ENCODE data around the gene UBTD1. TPM values are rescaled to one million over a fixed set of nuclear protein-coding genes. Genes with fewer than 3 reads are reported as not detected.

Gene UBTD1
- total and polyA plus RNA-seq, 7 donors = 16.0 to 59.2 (median 39.2) TPM

DNA sequence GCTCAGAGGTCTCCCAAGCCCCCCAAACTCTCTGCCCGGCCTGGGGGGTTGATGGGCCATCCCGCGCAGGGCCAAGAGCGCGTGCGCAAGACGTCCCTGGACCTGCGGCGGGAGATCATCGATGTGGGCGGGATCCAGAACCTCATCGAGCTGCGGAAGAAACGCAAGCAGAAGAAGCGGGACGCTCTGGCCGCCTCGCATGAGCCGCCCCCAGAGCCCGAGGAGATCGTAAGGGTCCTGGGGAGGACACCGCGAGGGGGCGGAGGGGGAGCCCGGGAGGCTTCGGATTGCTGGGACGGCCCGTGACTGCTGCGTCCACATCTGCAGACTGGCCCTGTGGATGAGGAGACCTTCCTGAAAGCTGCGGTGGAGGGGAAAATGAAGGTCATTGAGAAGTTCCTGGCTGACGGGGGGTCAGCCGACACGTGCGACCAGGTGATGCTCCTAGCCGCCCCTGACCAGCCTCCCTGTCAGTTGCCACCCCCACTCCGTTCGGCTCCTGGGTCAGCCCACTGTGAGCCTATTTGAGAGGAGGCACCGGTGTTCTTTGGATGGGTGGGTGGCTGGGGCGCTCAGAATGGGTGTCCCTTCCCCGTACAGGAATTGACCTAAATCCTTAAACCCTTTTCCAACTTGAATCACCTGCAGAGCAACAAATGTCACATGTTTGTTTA is 79.6 kb downstream of the UBTD1 start:
- peak in 1 of 2 donors; percentile 50 for DNase-seq
- no peaks in the 10 kb centered on the region for H3K9me3 ChIP-seq
- TF ChIP-seq, protein P1, sequence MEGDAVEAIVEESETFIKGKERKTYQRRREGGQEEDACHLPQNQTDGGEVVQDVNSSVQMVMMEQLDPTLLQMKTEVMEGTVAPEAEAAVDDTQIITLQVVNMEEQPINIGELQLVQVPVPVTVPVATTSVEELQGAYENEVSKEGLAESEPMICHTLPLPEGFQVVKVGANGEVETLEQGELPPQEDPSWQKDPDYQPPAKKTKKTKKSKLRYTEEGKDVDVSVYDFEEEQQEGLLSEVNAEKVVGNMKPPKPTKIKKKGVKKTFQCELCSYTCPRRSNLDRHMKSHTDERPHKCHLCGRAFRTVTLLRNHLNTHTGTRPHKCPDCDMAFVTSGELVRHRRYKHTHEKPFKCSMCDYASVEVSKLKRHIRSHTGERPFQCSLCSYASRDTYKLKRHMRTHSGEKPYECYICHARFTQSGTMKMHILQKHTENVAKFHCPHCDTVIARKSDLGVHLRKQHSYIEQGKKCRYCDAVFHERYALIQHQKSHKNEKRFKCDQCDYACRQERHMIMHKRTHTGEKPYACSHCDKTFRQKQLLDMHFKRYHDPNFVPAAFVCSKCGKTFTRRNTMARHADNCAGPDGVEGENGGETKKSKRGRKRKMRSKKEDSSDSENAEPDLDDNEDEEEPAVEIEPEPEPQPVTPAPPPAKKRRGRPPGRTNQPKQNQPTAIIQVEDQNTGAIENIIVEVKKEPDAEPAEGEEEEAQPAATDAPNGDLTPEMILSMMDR (IDR thresholded peaks at IDR 0.05) = no peak
- ATAC-seq = no peak
- no peak overlapping the region for H3K4me3 ChIP-seq
- intact Hi-C loops (cut with DNase I) = no loop called here
- no peaks in the 10 kb centered on the region for H3K27me3 ChIP-seq (ENCODE audit: insufficient read depth in 3 of 3, low read length in 2 of 3)
- WGBS, 3 donors = 77 to 82% (median 81%) methylated on average over 40 of the region's 40 CpGs
- H3K36me3 ChIP-seq (ENCODE audit: insufficient read depth in 1 of 2, low read depth in 1 of 2) = peaks cover 0 to 61% of the 10 kb centered on the region in 2 donors
- no peak overlapping the region for H3K27ac ChIP-seq
- peaks cover 21% of the 10 kb centered on the region for H3K4me1 ChIP-seq

DNA sequence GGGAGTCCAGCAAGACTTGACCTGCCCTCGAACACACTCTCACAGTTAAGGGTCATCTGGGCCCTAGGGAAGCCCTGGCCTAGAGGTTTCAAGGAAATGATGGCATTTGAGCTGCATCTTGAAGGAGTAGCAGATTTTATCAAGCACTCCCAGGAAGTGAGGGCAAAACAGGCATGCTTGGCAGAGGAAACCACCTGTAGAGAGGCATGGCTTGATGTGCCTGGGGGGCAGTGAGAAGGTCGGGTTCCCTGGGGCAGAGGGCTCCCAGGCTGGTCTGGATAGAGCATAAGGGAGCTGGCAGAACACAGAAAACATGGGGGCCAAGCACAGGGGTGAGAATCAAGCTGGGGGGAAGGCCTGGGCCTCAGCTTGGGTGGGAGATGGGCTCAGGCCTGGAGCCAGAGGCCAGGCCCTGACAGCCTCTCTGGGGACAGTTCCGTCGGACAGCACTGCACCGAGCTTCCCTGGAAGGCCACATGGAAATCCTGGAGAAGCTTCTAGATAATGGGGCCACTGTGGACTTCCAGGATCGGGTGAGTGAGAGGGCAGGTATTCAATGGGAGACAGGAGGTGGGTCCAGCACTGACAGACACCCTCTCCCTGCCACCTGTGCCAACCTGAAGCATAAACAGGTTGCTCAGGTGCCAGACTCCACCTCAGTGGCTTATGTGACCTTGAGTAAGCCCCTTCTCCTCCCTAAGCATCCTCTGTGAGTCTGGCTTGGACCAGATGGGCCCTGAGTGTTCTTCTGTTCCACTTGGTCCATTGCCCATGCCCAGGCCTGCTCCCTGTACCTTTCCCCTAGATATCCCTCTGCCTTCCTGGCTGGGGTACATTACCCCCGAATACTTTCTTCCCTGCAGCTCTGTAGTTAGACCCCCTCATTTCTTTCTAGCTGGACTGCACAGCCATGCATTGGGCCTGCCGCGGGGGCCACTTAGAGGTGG is 82.0 kb downstream of the UBTD1 start:
- WGBS, 3 donors = 80 to 84% (median 81%) methylated on average over 9 of the region's 9 CpGs
- no peak for ATAC-seq
- DNase-seq = peak in 1 of 2 donors; percentile 49
- TF ChIP-seq, protein P1 (IDR thresholded peaks at IDR 0.05) = no peak
- peak overlapping the region; percentile 55 for H3K27ac ChIP-seq
- intact Hi-C loops (cut with DNase I) = no loop called here
- H3K27me3 ChIP-seq (ENCODE audit: insufficient read depth in 3 of 3, low read length in 2 of 3) = no peaks in the 10 kb centered on the region
- peaks cover 0 to 61% of the 10 kb centered on the region in 2 donors for H3K36me3 ChIP-seq (ENCODE audit: insufficient read depth in 1 of 2, low read depth in 1 of 2)
- H3K9me3 ChIP-seq = no peaks in the 10 kb centered on the region
- H3K4me1 ChIP-seq = peaks cover 33% of the 10 kb centered on the region
- no peak overlapping the region for H3K4me3 ChIP-seq

DNA sequence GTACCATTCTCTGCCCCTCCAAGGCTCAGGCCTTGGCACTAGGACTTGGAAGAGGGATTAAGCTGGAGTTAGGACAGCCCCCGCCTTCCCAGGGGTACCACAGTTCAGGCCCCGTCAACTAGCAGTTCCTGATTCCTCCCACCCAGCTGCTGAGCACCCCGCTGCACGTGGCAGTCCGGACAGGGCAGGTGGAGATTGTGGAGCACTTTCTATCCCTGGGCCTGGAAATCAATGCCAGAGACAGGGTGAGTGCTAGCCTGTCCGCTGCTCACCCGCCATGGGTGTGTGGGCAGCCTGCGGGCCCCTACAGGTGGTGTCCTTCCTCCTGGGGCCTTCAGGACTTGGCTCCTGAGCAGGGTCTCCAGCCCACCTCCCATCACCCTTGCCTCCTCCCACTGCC is 83.4 kb downstream of the UBTD1 start:
- Histone ChIP-seq H3K27ac (no peak overlapping the region), H3K9me3 (no peaks in the 10 kb centered on the region), H3K4me3 (no peak overlapping the region), H3K36me3 (ENCODE audit: insufficient read depth in 1 of 2, low read depth in 1 of 2) (peaks cover 0 to 56% of the 10 kb centered on the region in 2 donors), H3K4me1 (peaks cover 28% of the 10 kb centered on the region), H3K27me3 (ENCODE audit: insufficient read depth in 3 of 3, low read length in 2 of 3) (no peaks in the 10 kb centered on the region)
- peak in 1 of 2 donors; percentile 53 for DNase-seq
- TF ChIP-seq, protein P1 (IDR thresholded peaks at IDR 0.05) = no peak
- ATAC-seq = no peak
- 80 to 94% (median 84%) methylated on average over 8 of the region's 8 CpGs for WGBS, 3 donors
- intact Hi-C loops (cut with DNase I) = no loop called here

DNA sequence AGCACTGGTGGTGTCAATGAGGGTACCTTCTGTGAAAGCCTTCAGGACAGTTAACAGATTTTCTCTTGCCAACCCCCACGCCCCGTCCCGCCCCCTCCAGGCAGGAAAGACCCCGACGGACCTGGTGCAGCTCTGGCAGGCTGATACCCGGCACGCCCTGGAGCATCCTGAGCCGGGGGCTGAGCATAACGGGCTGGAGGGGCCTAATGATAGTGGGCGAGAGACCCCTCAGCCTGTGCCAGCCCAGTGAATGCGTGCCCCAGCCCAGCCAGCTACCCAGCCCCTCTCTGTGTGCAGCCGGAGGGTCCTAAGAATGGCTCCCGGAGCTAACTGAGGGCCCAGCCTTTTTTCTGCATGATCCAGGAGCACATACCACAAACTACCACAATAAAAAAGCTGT is 84.8 kb downstream of the UBTD1 start:
- ATAC-seq (peak in 2 of 4 donors; percentile 0 to 1), DNase-seq (peak in 1 of 2 donors; percentile 56)
- TF ChIP-seq, protein P1 (IDR thresholded peaks at IDR 0.05) = no peak

More for the DNA sequence above, 84.8 kb downstream of the UBTD1 start:
- no peaks in the 10 kb centered on the region for H3K9me3 ChIP-seq
- H3K4me3 ChIP-seq = no peak overlapping the region
- intact Hi-C loops (cut with DNase I) = no loop called here
- peaks cover 24% of the 10 kb centered on the region for H3K4me1 ChIP-seq
- WGBS, 3 donors = 82 to 85% (median 82%) methylated on average over 13 of the region's 13 CpGs
- peak overlapping the region; percentile 61 for H3K27ac ChIP-seq
- peaks cover 0 to 44% of the 10 kb centered on the region in 2 donors for H3K36me3 ChIP-seq (ENCODE audit: insufficient read depth in 1 of 2, low read depth in 1 of 2)
- no peaks in the 10 kb centered on the region for H3K27me3 ChIP-seq (ENCODE audit: insufficient read depth in 3 of 3, low read length in 2 of 3)

All from psoas muscle (tissue), 8 donors.